Left ventricle myocardium superior (tissue), 1 donor: Measurements from ENCODE around the gene ASCC3. TPM values are rescaled to one million over a fixed set of nuclear protein-coding genes. Genes with fewer than 3 reads are reported as not detected.

Experiments
- ATAC-seq: fragments of 200-7000 bp; cut with Tn5 transposase; one replicate; pipeline ENCODE4 v1.9.1; 2020; ENCODE audit warnings: mild to moderate bottlenecking, moderate library complexity
- DNase-seq: peaks from one replicate; pipeline ENCODE4 v3.0.0-alpha.2; 2020
- intact Hi-C: fragments of 100-400 bp; cut with micrococcal nuclease; formaldehyde crosslinking; loops from one replicate; pipeline ENCODE4 v1.11.0; 2022
- total RNA-seq: library from RNA; stranded (reverse); fragmentation: NEBNext Ultra II Directional; extraction: Animal tissue kit (Norgen Biotek cat#: 25700); gene quantifications from one replicate; pipeline ENCODE4 v1.2.1, GENCODE V29; 2021
- donor health status: DM: no; HTN: yes; CAD: no; lungs with severe emphysema.

ASCC3 gene
- total RNA-seq, 1 donor from 2014 or later = 14.2 TPM

DNA sequence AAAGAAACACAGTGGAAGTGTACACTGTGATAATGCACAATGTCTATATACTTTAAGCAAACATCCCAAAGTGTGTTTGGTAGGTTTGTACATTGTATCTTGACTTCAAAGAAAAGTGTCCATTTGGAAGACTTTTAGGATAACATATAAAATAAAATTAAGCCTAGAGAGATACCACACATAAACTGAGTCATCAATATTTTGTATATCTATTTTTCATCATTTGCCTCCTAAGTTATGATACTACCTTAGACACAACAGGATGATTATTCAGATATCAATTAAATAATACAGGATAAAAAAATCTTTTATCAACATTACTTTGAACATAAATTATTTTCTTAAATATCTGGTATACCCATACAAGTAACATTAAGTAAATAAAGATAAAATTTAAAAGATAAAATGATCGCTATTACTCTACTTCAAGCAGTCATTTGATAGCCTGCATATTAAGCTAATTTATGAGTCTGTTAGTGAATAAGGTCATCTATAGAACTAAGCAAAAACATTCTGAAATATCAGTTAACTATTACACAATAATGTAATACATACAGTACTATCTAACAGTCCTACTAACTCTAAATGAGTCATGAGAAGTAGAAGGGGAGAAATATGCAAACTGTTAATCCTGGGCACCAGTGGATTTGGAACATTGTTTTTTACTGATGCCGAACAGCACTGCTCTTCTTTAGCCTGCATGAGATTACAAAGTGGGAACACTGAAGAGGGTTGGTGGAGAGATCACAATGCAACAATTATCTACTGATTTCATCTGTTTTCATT is 258.0 kb downstream of the ASCC3 start:
- ATAC-seq = no peak
- intact Hi-C loops = no loop called here
- DNase-seq = no peak

DNA sequence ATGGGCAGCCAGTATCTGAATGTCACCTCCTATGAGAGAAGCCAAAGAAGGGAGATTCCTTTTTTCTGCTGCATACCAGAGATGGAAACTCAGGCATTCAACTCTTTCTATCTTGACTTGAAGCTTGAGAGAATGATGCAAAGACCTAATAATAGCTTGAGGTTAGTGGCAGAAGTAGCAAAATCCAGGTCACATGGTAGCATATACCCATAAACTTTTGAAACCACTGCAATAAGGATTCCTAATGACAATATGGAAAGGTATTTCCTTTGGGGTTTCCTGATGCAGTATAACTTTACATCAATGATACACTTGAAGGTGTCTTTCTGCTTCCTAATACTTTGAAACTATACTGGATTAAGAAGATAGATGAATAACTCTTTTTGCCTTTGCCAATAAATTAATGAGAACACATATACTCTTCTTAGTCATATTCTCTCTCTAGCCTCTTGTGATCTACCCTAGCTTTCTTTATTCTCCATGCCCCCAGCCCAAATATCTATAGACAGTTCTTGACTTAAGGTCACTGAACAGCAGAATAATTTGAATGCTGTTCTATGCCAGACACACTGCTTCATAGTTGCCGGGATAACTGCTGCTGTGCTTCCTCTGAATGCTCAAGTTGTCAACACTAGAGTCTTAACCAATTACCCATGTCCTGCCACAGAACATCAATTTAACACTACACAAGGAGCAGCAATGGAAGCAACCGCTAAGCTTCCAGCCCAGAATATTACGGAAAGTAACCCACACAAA is 260.9 kb downstream of the ASCC3 start:
- DNase-seq = no peak
- no peak for ATAC-seq
- intact Hi-C loops = no loop called here

DNA sequence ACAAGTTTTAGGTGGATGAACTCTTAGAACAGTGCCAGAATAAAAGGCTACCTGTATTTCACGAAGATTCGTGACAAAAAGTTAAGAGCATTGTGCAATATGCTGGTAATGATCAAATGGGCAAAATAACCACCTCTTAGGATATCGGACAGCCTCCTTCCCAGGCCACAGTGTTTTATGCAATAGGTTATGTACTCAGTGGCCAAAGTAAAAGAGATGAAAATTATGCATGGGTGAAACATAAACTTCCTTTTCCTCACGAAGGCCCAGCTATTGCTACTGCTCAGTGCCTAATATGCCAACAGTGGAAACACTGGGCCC is 262.8 kb downstream of the ASCC3 start:
- no peak for DNase-seq
- intact Hi-C loops = no loop called here
- no peak for ATAC-seq

DNA sequence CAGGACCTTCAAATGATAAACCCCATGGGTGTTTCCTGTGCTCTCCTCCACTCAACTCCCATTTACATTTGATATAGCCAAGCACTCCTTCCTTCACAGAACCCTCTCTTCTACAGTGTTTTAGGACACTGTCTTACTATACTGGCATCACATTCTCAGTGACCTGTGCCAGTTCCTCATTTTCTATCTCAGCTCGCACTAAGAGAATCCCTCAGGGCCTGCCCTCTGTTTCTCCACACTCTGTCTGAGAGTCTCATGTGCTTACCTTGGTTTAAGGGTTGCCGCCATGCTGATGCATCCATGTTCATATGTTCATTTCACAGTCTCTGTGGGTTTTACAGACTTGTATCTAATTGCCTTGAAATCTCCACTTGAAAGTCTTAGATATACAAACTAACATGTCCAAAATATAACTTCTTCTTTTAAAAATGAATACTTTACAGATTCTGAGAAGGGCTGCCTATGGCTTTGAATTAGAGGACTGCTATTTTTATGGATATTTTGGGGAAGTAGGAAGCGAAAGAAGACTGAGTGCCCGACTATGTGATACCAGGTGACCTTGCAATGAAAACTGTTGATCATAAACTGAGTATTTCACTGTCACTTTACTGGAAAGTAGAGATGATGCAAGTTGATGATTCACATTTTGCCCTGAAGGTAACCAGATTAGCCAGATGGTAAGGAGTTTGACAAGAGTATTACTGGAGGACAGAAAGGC is 263.3 kb downstream of the ASCC3 start:
- intact Hi-C loops = no loop called here
- ATAC-seq (no peak), DNase-seq (no peak)

DNA sequence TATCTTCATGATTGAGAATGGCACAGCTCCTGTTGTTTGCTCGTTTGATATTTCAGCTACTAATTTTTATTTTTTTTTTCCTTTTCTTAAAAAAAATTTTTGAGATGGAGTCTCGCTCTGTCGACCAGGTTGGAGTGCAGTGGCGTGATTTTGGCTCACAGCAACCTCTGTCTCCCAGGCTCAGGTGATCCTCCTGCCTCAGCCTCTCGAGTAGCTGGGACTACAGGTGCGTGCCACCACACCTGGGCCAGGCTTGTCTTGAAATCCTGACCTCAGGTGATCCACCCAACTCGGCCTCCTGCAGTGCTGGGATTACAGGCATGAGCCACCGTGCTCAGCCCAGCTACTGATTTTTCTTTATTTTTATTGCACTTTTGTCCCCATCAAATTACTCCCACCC is 266.2 kb downstream of the ASCC3 start:
- intact Hi-C loops = no loop called here
- DNase-seq (no peak), ATAC-seq (no peak)

DNA sequence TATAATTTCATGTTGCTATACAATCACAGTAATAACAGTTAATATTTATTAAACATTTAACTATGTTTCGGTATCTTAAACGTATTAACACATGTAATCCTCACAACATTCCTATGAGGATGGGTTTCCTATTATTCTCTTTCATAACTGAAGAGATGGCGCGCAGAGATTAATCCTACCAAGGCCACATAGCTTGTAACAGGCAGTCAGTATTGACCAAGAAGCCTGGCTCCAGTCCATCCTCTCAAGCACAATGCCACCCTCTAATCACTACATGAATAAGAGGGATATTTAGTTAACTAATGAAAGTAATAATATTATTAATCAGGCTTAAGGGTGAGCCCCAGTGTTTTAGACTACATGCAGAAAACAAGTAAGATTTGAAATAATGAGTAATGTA is 266.7 kb downstream of the ASCC3 start:
- no peak for DNase-seq
- no peak for ATAC-seq
- intact Hi-C loops = no loop called here

DNA sequence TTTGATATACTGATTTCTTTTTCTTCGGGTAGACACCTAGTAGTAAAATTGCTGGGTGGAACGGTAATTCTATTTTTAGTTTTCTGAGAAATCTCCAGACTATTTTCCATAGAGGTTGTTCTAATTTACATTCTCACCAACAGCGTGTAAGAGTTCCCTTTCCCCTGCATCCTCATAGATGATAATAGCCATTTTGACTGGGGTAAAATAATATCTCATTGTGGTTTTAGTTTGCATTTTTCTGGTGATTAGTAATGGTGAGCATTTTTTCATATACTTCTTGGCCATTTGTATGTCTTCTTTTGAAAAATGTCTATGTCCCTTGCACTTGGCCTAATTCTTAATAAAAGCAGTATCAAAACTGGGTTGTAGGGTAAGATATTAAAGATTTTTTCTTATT is 267.5 kb downstream of the ASCC3 start:
- no peak for ATAC-seq
- DNase-seq = no peak
- intact Hi-C loops = no loop called here

DNA sequence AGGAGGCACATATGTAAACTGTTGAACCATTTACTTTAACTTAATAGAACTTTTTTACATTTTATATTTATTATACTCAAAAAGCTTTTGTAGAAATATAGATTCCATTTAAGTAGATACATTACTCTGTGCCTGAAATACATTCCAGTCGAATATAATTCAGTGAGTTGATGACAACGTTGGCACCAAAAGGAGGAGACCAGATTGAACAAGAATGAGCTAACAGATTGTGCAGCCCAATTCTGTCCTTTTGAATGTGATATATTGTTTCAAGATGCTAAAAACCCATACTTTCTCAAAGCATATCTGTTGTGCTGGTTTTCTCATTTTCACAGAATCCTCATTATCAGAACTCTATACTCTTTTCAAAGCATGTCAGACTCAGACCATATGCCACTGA is 269.0 kb downstream of the ASCC3 start:
- DNase-seq (no peak), ATAC-seq (no peak)
- intact Hi-C loops = no loop called here

DNA sequence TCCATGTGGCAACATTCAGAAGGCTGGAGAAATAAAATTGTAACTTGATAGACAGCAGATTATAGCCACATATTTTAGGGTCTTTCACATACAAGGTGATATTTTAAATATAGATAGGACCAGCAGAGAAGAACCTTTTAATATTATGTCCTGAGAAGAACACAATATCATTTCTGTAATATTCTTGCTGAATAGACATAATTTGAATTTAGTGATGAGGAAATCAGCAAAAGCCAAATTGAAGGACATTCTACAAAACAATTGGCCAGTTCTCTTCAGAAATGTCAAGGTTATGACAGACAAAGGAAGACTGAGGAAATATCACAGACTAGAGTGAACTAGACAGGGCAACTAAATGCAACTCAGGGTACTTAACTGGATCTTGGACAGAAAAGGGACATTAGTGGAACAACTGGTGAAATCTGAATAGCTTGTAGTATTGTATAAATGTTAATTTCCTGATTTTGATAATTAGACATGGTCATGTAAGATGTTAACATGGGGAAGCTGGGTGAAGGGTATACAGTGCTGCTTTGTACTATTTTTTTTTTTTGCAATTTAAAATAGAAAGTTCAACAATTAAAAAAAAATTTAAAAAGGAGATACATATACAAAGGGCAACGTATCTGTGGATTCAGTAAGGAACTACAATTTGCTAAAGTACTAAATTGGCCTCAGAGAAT is 281.9 kb downstream of the ASCC3 start:
- DNase-seq (no peak), ATAC-seq (no peak)
- intact Hi-C loops = no loop called here

DNA sequence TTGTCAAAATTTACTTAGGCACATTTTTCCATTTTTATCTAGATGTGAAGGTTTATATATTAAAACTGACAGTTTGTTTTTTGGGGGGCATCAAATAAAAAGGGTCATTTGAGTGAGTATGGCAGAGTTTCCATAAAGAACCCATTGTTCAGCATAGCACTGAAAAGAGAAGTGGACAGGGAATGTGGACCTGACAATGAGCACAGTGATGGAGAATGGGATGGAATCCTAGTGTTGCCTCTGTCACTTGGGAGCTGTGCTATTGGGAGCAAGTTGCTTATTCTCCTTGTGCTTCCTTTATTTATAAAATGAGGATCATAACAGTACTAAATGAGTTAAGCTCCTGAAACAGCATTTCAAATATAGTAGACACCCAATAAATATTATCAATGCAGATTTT is 285.7 kb downstream of the ASCC3 start:
- ATAC-seq (no peak), DNase-seq (no peak)
- intact Hi-C loops = no loop called here

DNA sequence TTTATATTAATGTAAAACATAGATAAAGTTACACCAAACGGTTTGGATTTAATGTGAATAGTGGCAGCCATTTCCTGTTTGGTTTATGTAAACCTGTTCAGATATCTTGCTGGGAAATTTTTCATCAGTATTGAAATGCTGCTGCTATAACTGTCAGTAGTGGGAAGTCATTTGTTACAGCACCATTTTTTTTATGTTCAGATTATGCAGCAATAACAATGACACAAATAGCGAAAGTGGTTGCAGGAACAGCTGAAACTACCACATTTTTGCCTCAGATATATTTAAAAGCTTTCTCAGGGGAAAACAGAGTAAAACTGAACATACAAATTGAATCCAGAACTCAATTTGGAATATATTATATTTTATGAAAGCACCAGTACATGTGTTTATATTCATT is 287.6 kb downstream of the ASCC3 start:
- DNase-seq (no peak), ATAC-seq (no peak)
- intact Hi-C loops = no loop called here

DNA sequence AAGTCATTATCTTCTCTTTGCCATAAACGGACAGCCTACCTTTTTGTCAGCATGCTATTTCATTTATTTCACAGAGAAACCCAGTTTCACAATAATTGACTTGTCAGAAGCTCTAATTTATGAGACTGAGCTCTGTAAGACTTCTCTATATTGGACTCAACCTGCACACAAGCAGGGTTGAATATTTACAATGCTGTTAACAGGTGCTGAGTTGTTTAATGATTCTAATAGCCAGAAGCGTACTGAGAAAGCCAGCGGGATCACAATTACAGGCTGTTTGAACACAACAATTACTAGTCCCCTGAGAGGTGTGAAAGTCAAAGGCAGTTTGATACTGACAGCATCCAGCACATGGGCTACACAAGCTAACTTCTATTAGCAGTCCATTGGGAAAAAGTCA is 288.2 kb downstream of the ASCC3 start:
- intact Hi-C loops = no loop called here
- DNase-seq = no peak
- no peak for ATAC-seq

DNA sequence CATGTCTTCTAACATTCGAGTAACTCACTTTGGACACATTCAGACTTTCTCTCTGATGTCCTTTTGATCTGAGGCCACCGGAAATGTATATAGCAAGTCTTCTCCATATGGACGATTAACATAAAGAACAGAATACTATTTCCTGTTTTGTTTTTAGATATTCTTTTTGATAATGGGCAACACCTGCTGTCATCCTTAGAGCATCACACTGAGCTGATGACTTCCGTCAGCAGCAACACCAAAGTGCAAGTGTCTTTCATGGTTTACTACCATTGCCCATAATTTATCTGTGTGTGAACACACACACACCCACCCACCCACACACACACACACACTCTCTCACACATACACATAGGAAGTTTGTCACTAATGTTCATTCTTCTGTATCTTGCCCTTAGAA is 303.7 kb downstream of the ASCC3 start:
- ATAC-seq = no peak
- intact Hi-C loops = no loop called here

DNA sequence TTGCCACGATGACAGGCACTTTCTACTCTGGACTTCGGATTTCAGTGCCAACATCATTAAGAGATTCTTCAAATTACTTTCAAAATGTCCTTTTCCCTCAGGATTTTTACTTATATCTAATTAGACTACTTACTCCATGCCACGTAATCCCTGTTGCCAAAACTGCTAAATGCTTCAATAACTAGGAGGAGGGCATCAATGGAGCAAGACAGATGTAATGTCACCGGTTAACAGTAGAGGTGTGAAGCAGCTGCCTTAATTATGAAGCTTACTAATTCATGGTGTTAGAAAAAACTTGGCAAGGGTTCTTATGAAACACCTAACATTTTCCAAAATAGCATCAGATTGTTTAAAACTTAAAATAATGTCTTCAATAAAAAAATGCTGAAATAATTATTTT is 305.2 kb downstream of the ASCC3 start:
- no peak for ATAC-seq
- intact Hi-C loops = no loop called here

More for the DNA sequence above, 303.7 kb downstream of the ASCC3 start:
- no peak for DNase-seq

DNA sequence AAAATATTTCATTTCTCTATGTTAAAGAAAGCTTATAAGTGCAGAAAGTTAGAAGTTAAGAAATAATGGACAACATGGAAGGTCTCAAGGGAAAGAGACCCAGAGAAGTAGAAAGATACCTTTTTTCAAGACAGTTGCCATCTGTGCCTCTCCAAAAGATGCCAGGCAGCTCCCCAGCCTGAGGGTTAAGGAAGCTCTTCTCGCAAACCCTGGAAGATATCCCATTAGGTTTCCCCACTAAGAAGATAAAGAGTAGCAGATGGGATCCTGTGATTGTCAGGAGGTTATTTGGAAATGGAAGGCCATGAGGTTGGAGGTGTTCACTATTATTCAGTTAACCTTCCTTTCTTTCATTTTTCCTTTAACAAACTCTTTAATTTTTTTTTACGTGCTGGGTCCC is 306.3 kb downstream of the ASCC3 start:
- DNase-seq (no peak), ATAC-seq (no peak)
- intact Hi-C loops = no loop called here

More for the DNA sequence above, 305.2 kb downstream of the ASCC3 start:
- no peak for DNase-seq

DNA sequence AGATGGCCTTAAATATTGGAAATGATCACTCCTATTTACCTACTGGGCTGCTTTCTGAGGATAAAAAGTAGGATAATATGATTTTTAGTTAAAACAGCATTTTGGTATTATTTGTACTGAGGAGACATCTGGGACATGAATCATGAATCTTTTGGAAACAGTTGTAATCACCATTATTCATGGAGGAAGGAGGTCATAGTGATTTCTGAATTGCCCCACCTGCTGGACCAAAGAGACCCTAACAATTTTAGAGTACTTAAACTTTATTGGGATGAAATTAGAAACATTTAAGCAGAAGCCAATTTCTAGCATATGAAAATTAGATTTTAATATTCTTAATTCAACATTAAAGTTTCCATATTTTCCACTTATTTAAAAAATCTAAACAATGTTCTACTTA is 308.0 kb downstream of the ASCC3 start:
- ATAC-seq = no peak
- DNase-seq = no peak
- intact Hi-C loops = no loop called here

DNA sequence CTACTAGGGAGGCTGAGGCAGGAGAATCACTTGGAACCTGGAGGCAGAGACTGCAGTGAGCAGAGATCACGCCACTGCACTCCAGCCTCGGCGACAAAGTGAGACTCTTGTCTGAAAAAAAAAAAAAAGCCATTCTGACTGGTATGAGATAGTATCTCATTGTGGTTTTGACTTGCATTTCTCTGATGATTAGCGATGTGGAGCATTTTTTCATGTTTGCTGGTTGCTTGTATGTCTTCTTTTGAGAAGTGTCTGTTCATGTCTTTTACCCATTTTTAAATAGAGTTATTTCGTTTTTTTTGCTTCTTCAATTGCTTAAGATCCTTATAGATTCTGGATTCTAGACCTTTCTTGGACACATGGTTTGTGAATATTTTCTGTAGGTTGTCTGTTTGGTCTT is 312.9 kb downstream of the ASCC3 start:
- intact Hi-C loops = no loop called here
- ATAC-seq (no peak), DNase-seq (no peak)

DNA sequence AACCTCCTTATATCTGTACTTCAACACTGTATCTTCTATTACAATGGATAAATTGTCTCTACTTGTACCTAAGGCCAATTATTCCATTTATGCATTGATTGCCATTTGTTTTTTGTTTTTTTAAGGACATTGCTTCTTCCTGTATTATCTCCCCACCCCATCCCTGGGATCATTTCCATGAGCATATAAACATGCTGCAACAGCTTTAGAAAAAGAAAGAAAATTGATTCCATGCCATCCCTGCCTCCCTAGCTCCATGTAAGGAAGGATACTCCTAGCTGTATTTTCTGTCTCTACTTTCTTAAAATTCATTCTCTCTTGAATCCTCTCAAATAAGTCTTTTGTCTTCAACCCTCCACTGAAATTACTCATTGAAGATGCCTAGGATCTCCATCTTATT is 314.6 kb downstream of the ASCC3 start:
- ATAC-seq = no peak
- intact Hi-C loops = no loop called here
- no peak for DNase-seq

DNA sequence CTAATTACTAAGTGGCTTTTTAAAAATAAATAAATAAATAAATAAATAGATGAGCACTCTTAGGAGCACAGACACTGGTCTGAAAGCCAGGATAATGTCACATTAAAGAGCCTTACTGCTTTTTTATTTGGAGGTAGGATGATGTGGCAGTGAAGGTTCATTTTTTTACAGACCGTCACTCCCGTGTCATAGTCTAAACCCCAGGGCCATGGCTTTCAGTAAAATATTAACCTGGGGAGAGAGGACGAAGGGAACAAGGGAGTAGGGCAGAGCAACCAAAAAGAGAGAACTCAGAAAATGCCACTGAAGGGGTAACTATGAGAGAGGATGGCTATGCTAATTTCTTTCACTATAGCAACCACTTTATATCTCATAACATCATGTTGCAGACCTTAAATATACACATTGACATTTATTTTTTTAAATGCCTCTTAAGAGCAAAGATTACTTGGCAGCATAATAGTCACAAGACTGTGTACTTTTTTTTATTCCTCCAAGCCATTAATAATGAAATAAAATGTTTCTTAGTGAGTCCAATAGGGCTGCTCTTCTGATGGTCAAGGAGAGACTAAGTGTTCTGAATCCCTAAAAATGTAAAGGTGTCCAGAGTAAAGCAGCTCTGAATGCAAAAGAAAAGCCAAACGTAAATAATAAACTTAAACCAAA is 315.6 kb downstream of the ASCC3 start:
- no peak for DNase-seq
- no peak for ATAC-seq
- intact Hi-C loops = no loop called here
